ENCODE data around the gene RSPH1.

Gene RSPH1

DNA sequence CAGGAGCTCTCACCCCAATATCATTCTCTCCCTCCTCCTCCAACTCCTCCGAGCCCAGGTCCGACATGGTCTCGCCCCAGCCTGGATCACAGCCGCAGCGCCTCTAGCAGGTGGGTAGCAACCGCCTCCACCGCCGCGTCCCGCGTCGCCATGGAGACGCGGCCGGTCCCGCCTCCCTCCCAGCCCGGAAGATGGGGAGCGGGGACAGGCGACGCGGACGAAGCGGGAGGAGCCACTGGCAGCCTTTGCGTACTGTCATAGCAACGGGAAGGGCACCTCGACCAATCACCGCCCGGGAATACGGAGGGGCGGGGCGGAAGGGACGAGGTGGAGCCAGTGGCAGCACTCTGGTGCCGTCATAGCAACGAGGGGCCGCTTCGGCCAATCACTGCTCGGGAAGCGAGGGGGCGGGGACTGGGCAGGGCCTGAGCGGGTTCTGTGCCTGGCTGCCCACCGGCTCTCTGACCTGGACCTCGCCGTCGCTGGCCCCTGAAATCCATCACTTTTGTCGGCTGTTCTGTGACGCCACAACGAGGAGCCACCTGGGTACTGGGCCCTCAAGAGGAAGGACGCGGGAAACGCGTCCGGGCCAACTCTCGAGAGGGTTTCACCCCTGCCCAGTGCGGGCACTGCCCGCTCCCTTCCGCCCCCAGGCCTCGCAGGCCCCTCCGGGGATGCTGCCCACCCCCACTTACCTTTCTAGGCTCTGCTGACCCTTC is at the start of gene RSPH1:
Gene RSPH1 (minus strand): TSS at position 105 of the 719 bp plus-strand sequence. CDS start 38 bp downstream, at position 67.
- DNase-seq: peak; percentile 99

DNA sequence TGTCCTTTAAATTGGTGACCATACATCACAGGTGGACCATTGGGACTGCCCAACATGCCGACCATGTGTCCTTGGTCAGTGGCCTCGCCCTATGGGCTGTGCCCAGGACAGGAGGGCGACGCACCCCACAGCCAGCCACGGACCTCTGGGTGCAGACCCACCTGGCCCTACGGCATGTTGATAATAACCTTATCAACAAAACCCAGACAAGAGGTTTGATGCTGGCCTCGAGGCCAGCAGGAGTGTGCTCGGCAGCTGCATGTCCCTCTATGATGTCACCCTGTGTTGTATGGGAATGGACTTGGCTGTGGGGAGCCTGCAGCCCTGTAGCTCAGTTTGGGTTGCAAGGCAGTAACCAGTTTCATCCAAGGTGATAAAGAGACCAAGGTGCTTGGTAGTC is 49.7 kb upstream of the RSPH1 start:
- DNase-seq: no peak

DNA sequence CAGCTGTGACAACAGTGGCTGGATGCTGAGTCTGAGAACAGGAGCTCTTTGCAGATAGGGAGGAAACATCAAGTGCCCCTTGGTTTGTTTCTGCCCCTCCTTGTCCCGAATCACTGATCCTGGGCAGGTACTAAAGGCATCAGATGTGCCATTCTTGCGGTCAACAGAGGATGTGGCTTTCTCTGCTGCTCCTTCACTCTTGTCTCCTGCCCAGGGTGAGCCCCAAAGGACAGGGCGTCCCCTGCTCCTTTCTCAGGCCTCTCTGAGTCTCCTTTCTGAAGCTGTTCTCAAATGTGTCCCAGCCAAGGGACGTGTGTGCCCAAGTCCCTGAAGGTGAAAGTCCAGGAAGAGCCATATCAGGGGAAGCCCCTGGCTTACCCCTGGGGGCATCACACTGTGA is 49.3 kb upstream of the RSPH1 start:
- no peak for DNase-seq

DNA sequence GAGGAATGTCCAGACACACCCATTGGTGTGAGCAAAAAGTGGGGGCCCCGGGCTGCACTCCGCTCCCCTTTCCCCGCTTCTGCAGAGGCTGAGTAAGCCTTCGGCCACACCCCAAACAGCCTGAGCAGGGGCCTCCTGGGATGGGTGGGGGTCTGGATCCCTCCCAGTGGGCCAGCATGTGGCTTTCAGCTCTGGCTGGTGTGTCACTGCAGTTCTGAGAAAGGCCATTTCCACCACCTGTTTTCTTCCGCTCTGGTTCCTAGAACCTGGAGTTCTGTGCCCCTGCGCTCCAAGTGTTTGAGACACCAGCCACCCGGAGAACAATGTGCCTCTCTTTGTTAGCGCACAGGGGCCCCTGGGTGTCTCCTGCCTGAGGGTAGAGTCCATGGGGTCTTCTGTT is 48.5 kb upstream of the RSPH1 start:
- no peak for DNase-seq

- no peak for DNase-seq
These were observed 47.3 kb upstream of the RSPH1 start for GRCh38 chr21:42543106-42543847.

- DNase-seq: no peak
These were observed 46.6 kb upstream of the RSPH1 start for GRCh38 chr21:42542596-42542995.

GRCh38 chr21:42542196-42542595 is 46.2 kb upstream of the RSPH1 start:
- DNase-seq: no peak

- DNase-seq: no peak
These were observed 45.6 kb upstream of the RSPH1 start for GRCh38 chr21:42541618-42542017.

- no peak for DNase-seq
These were observed 45.1 kb upstream of the RSPH1 start for GRCh38 chr21:42541174-42541573.

DNA sequence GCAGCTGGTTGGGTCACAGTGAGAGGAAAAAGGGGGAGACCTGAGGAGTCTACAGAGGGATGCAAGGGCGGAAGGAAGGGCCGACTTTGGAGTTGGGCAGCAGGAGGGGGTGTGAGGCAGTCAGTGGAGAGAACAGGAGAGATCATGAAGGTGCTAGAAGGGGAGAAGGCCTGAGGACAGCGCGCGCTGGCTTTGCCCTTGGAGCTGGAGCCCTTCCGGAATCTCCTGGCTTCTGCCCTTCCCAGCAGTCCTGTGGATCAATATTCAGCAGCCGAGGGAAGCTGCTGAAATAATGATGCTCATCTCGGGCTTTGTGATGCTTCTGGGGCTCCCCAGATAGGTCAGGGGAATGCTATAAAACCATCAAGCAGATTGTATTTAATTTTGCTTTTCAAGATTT is 44.4 kb upstream of the RSPH1 start:
- no peak for DNase-seq

DNA sequence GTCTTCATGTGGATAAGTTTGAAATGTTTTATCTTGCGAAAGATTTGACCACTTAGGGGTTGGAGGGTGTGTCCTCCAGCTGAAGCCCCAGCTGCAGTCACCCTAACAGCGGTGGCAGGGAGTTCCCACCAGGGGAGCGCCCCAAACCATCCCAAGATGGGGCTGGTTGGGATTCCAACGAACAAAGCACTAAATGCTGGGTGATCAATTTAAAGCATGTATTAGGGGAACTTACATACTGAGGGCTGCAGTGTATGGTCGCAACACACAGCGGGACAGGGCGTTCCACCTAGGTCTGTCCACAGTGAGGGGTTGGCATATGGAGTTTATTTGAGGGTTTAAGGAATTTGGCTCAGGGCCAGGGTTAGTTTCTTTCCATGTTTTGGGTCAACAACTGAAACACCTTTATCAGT is 43.9 kb upstream of the RSPH1 start:
- no peak for DNase-seq

DNA sequence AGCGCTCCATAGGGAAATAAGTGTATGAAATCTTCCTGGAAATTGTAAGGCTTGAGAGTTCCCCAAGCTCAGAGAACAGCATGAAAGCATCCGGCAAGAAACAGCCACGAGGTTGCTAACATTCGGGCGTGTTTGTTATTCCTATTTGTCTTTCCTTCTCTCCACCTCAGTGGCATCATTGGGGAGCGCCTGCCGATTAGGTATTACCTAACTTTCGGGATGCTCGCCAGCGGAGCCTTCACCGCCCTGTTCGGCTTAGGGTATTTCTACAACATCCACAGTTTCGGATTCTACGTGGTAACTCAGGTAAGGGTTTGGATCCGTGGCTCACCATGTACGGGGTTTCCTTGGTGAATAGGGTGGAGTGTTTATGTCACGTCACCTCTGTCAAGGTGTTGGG is 43.3 kb upstream of the RSPH1 start:
- no peak for DNase-seq

DNA sequence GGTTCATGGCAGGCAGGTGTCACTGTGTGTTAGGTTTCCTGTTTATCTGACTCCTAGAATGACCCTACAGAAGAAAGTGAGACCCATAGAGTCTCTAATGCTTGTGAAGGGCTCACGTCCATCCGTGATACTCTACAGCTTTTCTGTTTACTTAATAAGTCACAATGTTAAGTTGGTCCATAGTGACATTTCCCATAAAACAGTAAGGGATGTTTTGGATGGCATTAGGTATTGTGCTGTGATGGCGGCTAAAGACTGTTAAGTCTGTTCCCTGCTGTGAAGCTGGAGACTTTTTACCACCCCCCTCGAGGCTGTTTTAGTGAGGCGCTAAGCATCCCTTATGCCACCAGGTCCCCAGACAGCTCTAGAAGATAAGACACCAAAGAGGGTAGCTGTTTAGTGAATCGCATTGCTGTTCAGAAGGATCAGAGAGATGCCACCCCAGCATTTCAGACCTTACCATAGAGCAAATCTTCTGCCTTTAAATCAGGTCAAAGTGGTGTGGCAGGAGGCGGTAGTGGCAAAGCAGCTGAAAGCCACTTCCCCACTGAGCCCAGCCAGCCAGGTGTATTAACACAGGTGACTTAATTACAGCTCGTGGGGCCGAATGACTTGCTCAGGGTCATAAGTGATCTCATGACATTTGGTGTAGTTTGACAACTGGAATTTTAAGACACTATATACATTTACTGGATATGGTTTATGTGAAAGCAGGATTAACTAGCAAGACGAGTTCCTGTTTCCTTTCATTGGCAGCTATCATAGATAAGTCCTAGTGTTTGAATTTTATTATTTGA is 42.7 kb upstream of the RSPH1 start:
- DNase-seq: no peak

- no peak for DNase-seq
These were observed 41.2 kb upstream of the RSPH1 start for GRCh38 chr21:42537106-42537742.

DNA sequence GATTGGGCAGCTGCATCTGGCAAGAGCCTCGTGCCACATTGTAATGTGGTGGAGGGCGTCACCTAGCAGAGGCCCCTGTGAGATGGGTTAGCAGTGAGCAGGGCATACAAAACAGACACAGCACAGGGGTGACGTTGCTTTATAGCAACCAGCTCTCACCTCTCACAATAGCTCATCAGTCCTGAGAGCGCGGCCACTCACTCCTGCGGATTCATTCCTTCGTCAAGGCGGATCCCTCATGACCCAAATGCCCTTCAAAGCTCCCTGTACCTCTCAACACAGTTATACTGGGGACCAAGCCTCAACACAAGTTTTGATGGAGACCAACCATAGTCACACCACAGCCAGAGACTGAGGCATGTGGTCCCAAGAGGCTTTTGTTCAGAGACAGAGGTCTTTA is 40.6 kb upstream of the RSPH1 start:
- DNase-seq: no peak

DNA sequence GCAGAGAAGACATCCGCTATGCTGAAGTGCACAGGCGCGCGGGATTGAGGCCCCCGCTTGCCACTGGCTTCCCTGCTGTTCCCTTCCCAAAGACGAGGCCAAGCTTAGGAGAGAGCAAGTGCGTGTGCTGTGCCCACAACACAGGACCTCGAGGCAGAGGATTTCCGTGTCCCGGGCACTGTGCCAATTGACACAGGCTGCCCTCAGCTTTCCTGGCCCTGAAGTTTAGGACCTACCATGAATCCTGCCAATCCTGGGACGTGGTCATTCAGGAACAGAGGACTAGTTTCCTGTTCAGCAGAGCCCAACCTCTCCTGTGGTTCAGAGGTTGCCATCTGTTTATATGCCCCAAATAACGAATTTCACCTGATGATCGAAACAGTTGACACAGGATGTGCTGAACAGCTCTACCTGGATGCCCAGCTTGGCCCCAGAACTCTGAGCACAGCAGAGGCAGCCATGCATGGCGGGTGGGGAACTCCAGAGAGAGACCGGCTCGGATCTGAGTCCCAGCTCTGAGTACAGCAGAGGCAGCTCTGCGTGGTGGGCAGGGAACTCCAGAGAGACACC is 39.7 kb upstream of the RSPH1 start:
- no peak for DNase-seq

DNA sequence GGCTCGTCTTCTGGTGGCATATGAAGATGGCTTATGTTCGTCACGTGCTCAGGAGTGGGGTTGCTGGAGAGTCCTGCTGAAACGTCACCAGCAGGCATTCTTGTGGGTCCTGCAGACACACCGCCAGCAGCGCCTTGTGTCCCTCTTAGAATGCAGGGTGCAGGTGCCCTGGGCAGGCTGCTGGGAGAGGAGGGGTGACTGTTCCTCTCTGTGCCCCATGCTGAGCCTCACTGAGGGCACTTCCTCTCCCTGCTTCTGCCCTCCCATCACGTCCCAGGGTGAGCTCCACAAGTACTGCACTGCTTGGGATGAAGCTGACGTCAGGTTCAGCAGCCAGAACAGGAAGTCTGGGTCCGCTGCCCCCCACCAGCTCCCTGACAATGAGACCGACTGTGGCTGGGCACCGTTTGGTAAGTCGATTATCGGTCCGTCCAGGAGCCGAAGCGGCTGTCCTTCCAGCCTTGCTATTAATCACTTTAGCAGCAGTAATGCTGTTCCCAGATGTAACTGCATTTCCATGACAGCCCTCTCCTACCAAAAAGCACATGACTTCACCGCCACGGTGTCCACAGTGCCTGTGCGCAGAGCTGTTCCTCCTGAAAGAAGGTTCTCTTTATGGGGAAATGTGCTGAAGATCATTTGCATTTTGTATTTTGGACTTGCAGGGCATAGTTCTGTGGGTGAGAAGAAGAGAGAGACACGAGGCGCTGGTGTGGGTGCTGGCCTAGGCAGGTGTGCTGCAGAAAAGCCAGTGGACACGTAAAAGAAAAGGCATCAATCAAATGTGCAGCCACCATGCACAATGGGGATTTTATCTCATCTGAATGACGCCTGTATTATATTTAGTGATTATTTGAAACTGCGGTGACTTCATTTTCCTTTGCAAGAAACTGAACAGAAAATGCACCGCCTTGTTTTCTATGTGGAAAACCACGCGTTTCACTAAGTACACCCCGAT is 38.7 kb upstream of the RSPH1 start:
- no peak for DNase-seq

DNA sequence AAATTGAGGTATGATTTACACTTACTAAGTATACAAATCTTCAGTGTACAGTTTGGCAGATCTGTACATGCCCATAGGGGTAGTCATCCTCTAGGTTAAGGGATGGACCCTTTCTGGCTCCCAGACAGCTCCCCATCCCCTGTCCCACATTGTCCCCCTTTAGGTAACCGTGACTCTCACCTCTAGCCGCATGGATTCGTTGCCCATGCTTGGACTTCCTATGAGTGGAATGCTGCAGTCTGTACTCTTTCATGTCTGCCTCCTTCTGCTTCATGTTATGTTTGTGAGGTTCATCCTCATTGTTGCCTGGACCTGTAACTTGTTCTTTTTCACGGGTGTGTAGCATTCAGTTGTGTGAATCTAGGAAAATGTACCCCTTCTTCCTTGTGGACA is 37.9 kb upstream of the RSPH1 start:
- no peak for DNase-seq

- no peak for DNase-seq
These were observed 37.4 kb upstream of the RSPH1 start for GRCh38 chr21:42533306-42533962.

GRCh38 chr21:42532466-42533181 is 36.6 kb upstream of the RSPH1 start:
- DNase-seq: no peak
